Measurements from ENCODE around the gene HEMGN.

Gene HEMGN

GRCh38 chr9:97944612-97945011 is 6.6 kb upstream of the HEMGN start:
- H3K36me3 ChIP-seq (ENCODE audit: control insufficient read depth, insufficient read depth, low read length): no peaks in the 10 kb centered on the region
- H3K9me3 ChIP-seq (ENCODE audit: control insufficient read depth, insufficient read depth, low read depth, low read length): no peaks in the 10 kb centered on the region
- H3K27ac ChIP-seq (ENCODE audit: low read depth, low read length): no peak overlapping the region
- H3K4me1 ChIP-seq (ENCODE audit: control insufficient read depth, insufficient read depth, low read length): no peaks in the 10 kb centered on the region
- no peak overlapping the region for H3K9ac ChIP-seq (ENCODE audit: low read length)
- H3K27me3 ChIP-seq (ENCODE audit: control insufficient read depth, insufficient read depth, low read length): peaks cover 53% of the 10 kb centered on the region
- no peak overlapping the region for H3K4me3 ChIP-seq (ENCODE audit: low read depth, low read length)

- H3K4me3 ChIP-seq (ENCODE audit: low read depth, low read length): no peak overlapping the region
- H3K27me3 ChIP-seq (ENCODE audit: control insufficient read depth, insufficient read depth, low read length): peaks cover 65% of the 10 kb centered on the region
Measured at GRCh38 chr9:97943308-97943855, 5.4 kb upstream of the HEMGN start.

GRCh38 chr9:97941323-97941722 is 3.4 kb upstream of the HEMGN start:
- no peak overlapping the region for H3K4me3 ChIP-seq (ENCODE audit: low read depth, low read length)
- no peaks in the 10 kb centered on the region for H3K4me1 ChIP-seq (ENCODE audit: control insufficient read depth, insufficient read depth, low read length)
- H3K36me3 ChIP-seq (ENCODE audit: control insufficient read depth, insufficient read depth, low read length): no peaks in the 10 kb centered on the region
- H3K9ac ChIP-seq (ENCODE audit: low read length): no peak overlapping the region
- H3K27me3 ChIP-seq (ENCODE audit: control insufficient read depth, insufficient read depth, low read length): peaks cover 82% of the 10 kb centered on the region
- no peaks in the 10 kb centered on the region for H3K9me3 ChIP-seq (ENCODE audit: control insufficient read depth, insufficient read depth, low read depth, low read length)
- no peak overlapping the region for H3K27ac ChIP-seq (ENCODE audit: low read depth, low read length)

More at GRCh38 chr9:97943308-97943855, 5.4 kb upstream of the HEMGN start:
- no peaks in the 10 kb centered on the region for H3K9me3 ChIP-seq (ENCODE audit: control insufficient read depth, insufficient read depth, low read depth, low read length)
- H3K27ac ChIP-seq (ENCODE audit: low read depth, low read length): no peak overlapping the region
- H3K9ac ChIP-seq (ENCODE audit: low read length): no peak overlapping the region
- H3K4me1 ChIP-seq (ENCODE audit: control insufficient read depth, insufficient read depth, low read length): no peaks in the 10 kb centered on the region
- H3K36me3 ChIP-seq (ENCODE audit: control insufficient read depth, insufficient read depth, low read length): no peaks in the 10 kb centered on the region

GRCh38 chr9:97940741-97941140 is 2.8 kb upstream of the HEMGN start:
- peaks cover 88% of the 10 kb centered on the region for H3K27me3 ChIP-seq (ENCODE audit: control insufficient read depth, insufficient read depth, low read length)
- no peaks in the 10 kb centered on the region for H3K9me3 ChIP-seq (ENCODE audit: control insufficient read depth, insufficient read depth, low read depth, low read length)
- no peak overlapping the region for H3K4me3 ChIP-seq (ENCODE audit: low read depth, low read length)
- H3K4me1 ChIP-seq (ENCODE audit: control insufficient read depth, insufficient read depth, low read length): no peaks in the 10 kb centered on the region
- H3K9ac ChIP-seq (ENCODE audit: low read length): no peak overlapping the region
- no peak overlapping the region for H3K27ac ChIP-seq (ENCODE audit: low read depth, low read length)
- H3K36me3 ChIP-seq (ENCODE audit: control insufficient read depth, insufficient read depth, low read length): no peaks in the 10 kb centered on the region

- H3K9ac ChIP-seq (ENCODE audit: low read length): no peak overlapping the region
- peaks cover 93% of the 10 kb centered on the region for H3K27me3 ChIP-seq (ENCODE audit: control insufficient read depth, insufficient read depth, low read length)
- no peak overlapping the region for H3K27ac ChIP-seq (ENCODE audit: low read depth, low read length)
- H3K4me1 ChIP-seq (ENCODE audit: control insufficient read depth, insufficient read depth, low read length): no peaks in the 10 kb centered on the region
- no peaks in the 10 kb centered on the region for H3K9me3 ChIP-seq (ENCODE audit: control insufficient read depth, insufficient read depth, low read depth, low read length)
- no peaks in the 10 kb centered on the region for H3K36me3 ChIP-seq (ENCODE audit: control insufficient read depth, insufficient read depth, low read length)
- no peak overlapping the region for H3K4me3 ChIP-seq (ENCODE audit: low read depth, low read length)
Measured at GRCh38 chr9:97940233-97940632, 2.3 kb upstream of the HEMGN start.

GRCh38 chr9:97936998-97937397 is 974 bp downstream of the HEMGN start:
- Histone ChIP-seq H3K36me3 (ENCODE audit: control insufficient read depth, insufficient read depth, low read length) (no peaks in the 10 kb centered on the region), H3K9ac (ENCODE audit: low read length) (no peak overlapping the region), H3K4me3 (ENCODE audit: low read depth, low read length) (no peak overlapping the region), H3K4me1 (ENCODE audit: control insufficient read depth, insufficient read depth, low read length) (peaks cover 3% of the 10 kb centered on the region; the same call in 1 of the 2 replicates), H3K9me3 (ENCODE audit: control insufficient read depth, insufficient read depth, low read depth, low read length) (no peaks in the 10 kb centered on the region), H3K27me3 (ENCODE audit: control insufficient read depth, insufficient read depth, low read length) (peaks cover 84% of the 10 kb centered on the region), H3K27ac (ENCODE audit: low read depth, low read length) (no peak overlapping the region)

- H3K36me3 ChIP-seq (ENCODE audit: control insufficient read depth, insufficient read depth, low read length): no peaks in the 10 kb centered on the region
- no peak overlapping the region for H3K27ac ChIP-seq (ENCODE audit: low read depth, low read length)
- H3K4me1 ChIP-seq (ENCODE audit: control insufficient read depth, insufficient read depth, low read length): peaks cover 3% of the 10 kb centered on the region; the same call in 1 of the 2 replicates
- H3K9me3 ChIP-seq (ENCODE audit: control insufficient read depth, insufficient read depth, low read depth, low read length): no peaks in the 10 kb centered on the region
- H3K4me3 ChIP-seq (ENCODE audit: low read depth, low read length): no peak overlapping the region
- no peak overlapping the region for H3K9ac ChIP-seq (ENCODE audit: low read length)
- peaks cover 84% of the 10 kb centered on the region for H3K27me3 ChIP-seq (ENCODE audit: control insufficient read depth, insufficient read depth, low read length)
Measured at GRCh38 chr9:97935276-97935675, 2.7 kb downstream of the HEMGN start.

GRCh38 chr9:97934321-97935115 is 3.5 kb downstream of the HEMGN start:
- Histone ChIP-seq H3K27ac (ENCODE audit: low read depth, low read length) (no peak overlapping the region), H3K4me1 (ENCODE audit: control insufficient read depth, insufficient read depth, low read length) (peaks cover 3% of the 10 kb centered on the region; the same call in 1 of the 2 replicates), H3K9me3 (ENCODE audit: control insufficient read depth, insufficient read depth, low read depth, low read length) (no peaks in the 10 kb centered on the region), H3K27me3 (ENCODE audit: control insufficient read depth, insufficient read depth, low read length) (peaks cover 84% of the 10 kb centered on the region), H3K4me3 (ENCODE audit: low read depth, low read length) (no peak overlapping the region), H3K36me3 (ENCODE audit: control insufficient read depth, insufficient read depth, low read length) (no peaks in the 10 kb centered on the region), H3K9ac (ENCODE audit: low read length) (no peak overlapping the region)

- Histone ChIP-seq H3K4me3 (ENCODE audit: low read depth, low read length) (no peak overlapping the region), H3K9ac (ENCODE audit: low read length) (no peak overlapping the region), H3K9me3 (ENCODE audit: control insufficient read depth, insufficient read depth, low read depth, low read length) (no peaks in the 10 kb centered on the region), H3K27ac (ENCODE audit: low read depth, low read length) (no peak overlapping the region), H3K27me3 (ENCODE audit: control insufficient read depth, insufficient read depth, low read length) (peaks cover 84% of the 10 kb centered on the region), H3K36me3 (ENCODE audit: control insufficient read depth, insufficient read depth, low read length) (no peaks in the 10 kb centered on the region), H3K4me1 (ENCODE audit: control insufficient read depth, insufficient read depth, low read length) (peaks cover 3% of the 10 kb centered on the region; the same call in 1 of the 2 replicates)
Measured at GRCh38 chr9:97933297-97933998, 4.5 kb downstream of the HEMGN start.

GRCh38 chr9:97930972-97931371 is 7.0 kb downstream of the HEMGN start:
- H3K4me3 ChIP-seq (ENCODE audit: low read depth, low read length): no peak overlapping the region
- H3K27ac ChIP-seq (ENCODE audit: low read depth, low read length): no peak overlapping the region
- H3K9ac ChIP-seq (ENCODE audit: low read length): no peak overlapping the region
- H3K4me1 ChIP-seq (ENCODE audit: control insufficient read depth, insufficient read depth, low read length): peaks cover 3% of the 10 kb centered on the region; the same call in 1 of the 2 replicates
- no peaks in the 10 kb centered on the region for H3K9me3 ChIP-seq (ENCODE audit: control insufficient read depth, insufficient read depth, low read depth, low read length)
- H3K27me3 ChIP-seq (ENCODE audit: control insufficient read depth, insufficient read depth, low read length): peaks cover 78% of the 10 kb centered on the region
- no peaks in the 10 kb centered on the region for H3K36me3 ChIP-seq (ENCODE audit: control insufficient read depth, insufficient read depth, low read length)

Data from HUES6 (cell line).